Activated naive CD8-positive, alpha-beta T cell (primary cell): ENCODE results near the gene TMEM231.

Source experiments
- H3K27ac Mint-ChIP-seq: one replicate; pipeline ENCODE4 v1.8.0; 2021; ENCODE audit warnings: mixed read lengths
- H3K27me3 Mint-ChIP-seq: one replicate; pipeline ENCODE4 v1.8.0; 2021; ENCODE audit warnings: mixed read lengths
- H3K36me3 Mint-ChIP-seq: one replicate; pipeline ENCODE4 v1.8.0; 2021; ENCODE audit warnings: mixed read lengths
- H3K4me1 Mint-ChIP-seq: one replicate; pipeline ENCODE4 v1.8.0; 2021; ENCODE audit warnings: low read depth, mixed read lengths
- H3K4me3 Mint-ChIP-seq: one replicate; pipeline ENCODE4 v1.8.0; 2021; ENCODE audit warnings: mild to moderate bottlenecking, mixed read lengths
- H3K9me3 Mint-ChIP-seq: one replicate; pipeline ENCODE4 v1.8.0; 2021; ENCODE audit warnings: low read depth, mixed read lengths

Gene TMEM231

DNA sequence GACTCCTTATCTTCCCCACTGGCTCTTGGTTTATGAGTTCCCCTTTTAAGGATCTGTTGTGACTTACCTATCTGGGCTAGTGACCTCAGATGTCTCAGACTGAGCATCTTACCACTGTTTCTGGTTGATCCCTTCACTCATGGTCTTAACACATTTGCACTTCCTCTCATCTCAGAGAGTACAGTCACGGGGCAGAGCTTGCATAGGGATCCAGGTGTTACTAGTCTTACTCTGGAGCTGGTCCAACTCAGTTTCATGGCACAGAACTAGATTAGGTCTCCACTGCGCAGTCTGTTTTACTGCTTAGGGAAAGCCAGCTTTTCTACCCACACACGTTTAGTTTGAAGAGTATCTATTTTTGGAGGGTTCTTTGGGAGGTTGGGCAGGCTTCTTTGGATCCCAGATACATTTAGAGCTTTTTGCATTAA is 20.3 kb upstream of the TMEM231 start:
- no peak overlapping the region for H3K27ac Mint-ChIP-seq
- H3K9me3 Mint-ChIP-seq: no peaks in the 10 kb centered on the region
- no peak overlapping the region for H3K4me3 Mint-ChIP-seq
- H3K36me3 Mint-ChIP-seq: no peaks in the 10 kb centered on the region
- peaks cover 27% of the 10 kb centered on the region for H3K4me1 Mint-ChIP-seq
- H3K27me3 Mint-ChIP-seq: no peaks in the 10 kb centered on the region

DNA sequence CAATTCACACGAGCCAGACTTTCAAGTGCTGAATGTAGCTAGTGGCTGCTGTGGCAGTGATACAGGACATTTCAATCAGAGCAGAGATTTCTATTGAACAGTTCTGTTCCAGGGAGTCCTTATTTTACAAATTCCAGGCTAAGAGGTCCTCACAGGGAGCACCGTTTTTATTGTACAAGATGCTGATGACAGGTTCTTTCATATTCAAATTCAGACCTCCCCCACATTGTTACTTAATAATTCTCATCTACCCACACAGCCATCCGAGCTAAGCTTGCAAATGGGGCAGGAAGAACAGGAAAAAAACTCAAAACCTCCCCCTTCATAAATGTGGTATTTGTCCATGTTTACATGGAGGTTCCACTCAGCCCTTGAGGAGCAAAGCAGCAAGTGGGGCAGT is 19.9 kb upstream of the TMEM231 start:
- no peaks in the 10 kb centered on the region for H3K36me3 Mint-ChIP-seq
- peaks cover 30% of the 10 kb centered on the region for H3K4me1 Mint-ChIP-seq
- no peaks in the 10 kb centered on the region for H3K9me3 Mint-ChIP-seq
- H3K4me3 Mint-ChIP-seq: no peak overlapping the region
- no peaks in the 10 kb centered on the region for H3K27me3 Mint-ChIP-seq
- peak overlapping the region; percentile 16 for H3K27ac Mint-ChIP-seq

DNA sequence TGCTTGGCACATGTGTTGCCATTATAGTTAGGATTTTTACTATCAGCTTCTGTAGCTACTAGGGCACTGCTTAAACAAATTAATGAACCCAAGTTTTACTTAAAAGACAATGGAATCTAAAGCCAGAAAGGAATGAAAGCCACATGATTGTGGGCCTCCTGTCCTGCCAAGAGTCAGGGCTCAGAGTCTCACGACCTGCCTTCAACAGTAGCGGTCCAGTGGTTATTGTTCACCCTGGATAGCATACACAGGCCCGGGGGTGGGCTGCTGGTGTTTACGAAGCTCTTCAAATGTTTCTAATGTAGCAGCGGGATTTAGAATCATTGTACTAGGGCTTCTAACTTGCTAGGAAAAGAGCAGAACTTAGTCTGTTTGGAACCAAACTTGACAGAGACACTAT is 17.9 kb upstream of the TMEM231 start:
- Mint-ChIP-seq H3K27ac (no peak overlapping the region), H3K27me3 (no peaks in the 10 kb centered on the region), H3K4me1 (peaks cover 38% of the 10 kb centered on the region), H3K4me3 (no peak overlapping the region), H3K36me3 (no peaks in the 10 kb centered on the region), H3K9me3 (no peaks in the 10 kb centered on the region)

DNA sequence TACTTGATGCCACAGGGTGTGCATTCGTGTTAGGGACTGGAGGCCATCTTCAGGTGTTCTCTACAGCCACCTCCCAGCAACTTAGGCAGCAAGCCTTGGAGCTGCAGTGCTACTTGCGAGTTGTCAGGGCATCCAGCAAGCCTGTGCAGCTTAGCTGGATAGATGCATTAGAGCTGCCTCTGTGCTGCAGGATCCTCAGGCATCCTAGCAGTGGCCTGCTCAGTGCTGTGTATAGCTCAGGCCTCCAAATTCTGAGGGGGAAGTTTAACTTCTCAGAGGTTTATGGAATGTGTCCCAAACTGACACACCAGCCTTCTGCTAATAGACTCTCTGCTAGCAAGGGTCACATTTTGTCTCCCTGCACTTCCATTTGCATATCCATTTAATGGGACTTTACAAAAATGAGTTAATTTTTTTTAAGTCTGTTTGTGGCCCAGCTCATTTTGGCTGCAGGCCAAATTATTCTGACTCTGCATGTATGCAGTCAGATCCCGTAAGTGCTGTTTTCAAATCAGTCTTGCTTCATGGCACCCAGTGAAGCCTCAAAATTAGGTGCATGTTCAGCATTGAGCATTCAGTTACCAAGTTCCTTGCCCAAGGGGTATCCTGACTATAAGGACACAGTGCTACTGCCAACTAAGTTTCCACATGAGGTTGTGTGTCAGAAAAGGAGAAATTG is 17.0 kb upstream of the TMEM231 start:
- H3K36me3 Mint-ChIP-seq: no peaks in the 10 kb centered on the region
- H3K27me3 Mint-ChIP-seq: no peaks in the 10 kb centered on the region
- no peak overlapping the region for H3K4me3 Mint-ChIP-seq
- H3K9me3 Mint-ChIP-seq: no peaks in the 10 kb centered on the region
- H3K27ac Mint-ChIP-seq: peak overlapping the region; percentile 61
- peaks cover 38% of the 10 kb centered on the region for H3K4me1 Mint-ChIP-seq

DNA sequence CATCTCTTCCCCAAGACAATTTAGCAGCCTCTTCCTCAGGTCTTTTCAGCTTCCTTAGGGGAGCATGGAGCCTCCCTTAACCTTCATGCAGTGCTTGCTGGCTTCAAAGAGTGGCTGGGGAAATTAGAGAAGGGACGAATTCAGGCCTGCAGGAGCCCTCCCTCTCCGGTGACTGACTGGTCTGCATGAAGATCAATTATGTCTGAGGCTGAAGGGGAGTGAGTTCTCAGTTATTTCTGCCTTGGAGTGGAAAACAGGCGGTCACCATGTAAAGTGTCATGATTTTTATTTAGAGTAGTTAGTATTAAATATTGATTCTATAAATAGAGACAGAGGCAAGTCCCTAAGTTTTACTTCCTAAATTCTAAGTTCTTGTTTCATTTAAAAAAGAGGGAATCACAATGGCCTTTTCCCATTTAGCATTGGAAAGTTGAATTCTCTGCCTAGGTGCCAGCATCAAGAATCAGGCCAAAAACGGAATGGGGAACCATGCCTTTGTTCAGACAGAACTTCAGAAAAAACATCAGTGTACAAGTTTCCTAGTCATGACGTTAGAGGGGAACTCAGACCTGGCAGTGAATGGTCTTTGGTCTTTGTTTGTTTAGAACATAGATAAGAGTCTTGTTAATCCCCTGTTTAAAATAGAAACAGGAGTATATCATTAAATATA is 14.5 kb upstream of the TMEM231 start:
- Mint-ChIP-seq H3K27me3 (no peaks in the 10 kb centered on the region), H3K36me3 (no peaks in the 10 kb centered on the region), H3K4me3 (no peak overlapping the region), H3K4me1 (peaks cover 44% of the 10 kb centered on the region), H3K9me3 (no peaks in the 10 kb centered on the region), H3K27ac (no peak overlapping the region)

DNA sequence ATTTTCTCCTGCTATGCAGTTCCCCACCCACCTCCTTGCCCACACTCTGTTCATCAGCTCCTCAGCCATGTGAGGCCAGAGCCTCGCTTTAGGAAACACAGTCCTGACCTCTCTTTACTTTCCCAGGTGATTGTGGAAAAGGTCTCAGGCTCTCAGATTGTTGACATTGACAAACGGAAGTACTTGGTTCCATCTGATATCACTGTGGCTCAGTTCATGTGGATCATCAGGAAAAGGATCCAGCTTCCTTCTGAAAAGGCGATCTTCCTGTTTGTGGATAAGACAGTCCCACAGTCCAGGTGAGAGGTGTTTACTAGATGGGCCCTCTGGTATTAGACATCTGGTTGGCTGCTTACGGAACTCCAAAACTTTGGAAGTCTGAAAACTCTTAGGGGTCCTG is 11.9 kb upstream of the TMEM231 start:
- Mint-ChIP-seq H3K27ac (no peak overlapping the region), H3K36me3 (no peaks in the 10 kb centered on the region), H3K27me3 (no peaks in the 10 kb centered on the region), H3K4me3 (peak overlapping the region; percentile 96), H3K9me3 (no peaks in the 10 kb centered on the region), H3K4me1 (peaks cover 40% of the 10 kb centered on the region)

DNA sequence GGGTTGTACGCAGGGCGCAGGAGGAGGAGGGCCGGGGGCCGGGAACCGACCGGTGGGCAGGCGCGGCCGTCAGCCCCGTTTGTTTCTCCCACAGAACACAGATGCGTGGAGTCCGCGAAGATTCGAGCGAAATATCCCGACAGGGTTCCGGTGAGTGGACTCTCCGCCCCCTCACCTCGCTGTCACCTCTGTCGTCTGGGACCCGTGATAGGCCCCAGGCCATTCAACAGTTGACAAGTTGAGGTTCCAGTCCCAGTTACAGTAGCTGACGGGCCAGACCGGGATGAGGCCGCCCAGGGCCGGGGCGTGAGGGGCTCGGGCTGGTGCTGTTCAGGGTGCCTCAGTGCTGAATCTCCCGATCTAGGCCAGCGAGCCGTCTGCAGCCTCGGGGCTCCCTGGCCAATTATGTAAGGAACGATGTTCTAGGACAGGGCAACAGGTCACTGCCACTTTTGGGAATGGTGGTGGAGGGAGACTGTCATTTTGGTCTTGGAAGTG is 10.8 kb upstream of the TMEM231 start:
- Mint-ChIP-seq H3K4me1 (peaks cover 40% of the 10 kb centered on the region), H3K27ac (peak overlapping the region; percentile 66), H3K27me3 (peaks cover 2% of the 10 kb centered on the region), H3K9me3 (no peaks in the 10 kb centered on the region), H3K4me3 (peak overlapping the region; percentile 96), H3K36me3 (no peaks in the 10 kb centered on the region)

DNA sequence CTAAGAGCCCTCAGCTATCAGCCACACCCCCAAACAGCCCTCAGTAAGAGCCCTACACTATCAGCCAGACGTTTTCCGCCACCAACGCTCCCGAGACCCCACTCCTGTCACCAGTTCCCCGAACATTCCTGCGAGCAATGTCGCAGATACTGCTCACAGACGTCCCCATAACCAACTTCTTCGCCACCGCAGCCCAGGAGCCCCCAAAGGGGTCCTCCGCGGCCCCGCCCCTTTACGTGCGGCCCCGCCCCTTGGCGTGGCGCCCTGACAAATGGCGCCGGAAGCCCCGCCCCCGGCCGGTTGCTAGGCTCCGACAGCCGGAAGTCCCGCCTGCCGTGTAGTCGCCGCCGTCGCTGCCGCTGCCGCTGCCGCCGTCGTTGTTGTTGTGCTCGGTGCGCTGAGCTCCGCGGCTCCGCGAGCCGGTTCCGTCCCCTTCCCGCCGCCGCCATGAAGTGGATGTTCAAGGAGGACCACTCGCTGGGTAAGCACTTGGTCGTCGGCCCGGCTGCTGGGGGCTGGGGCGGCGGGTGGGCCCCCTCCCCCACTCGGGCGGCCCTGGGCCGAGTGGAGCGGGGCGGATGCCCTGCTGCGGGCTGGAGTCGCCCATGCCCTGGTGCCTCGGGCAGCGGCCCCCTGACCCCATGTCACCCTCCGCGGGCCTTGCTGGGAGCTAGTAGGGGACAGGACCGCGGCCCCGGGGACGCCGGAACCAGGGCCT is 10.1 kb upstream of the TMEM231 start, which contains the start of gene GABARAPL2:
TSS of gene GABARAPL2 (plus strand) at position 340 of the 718 bp plus-strand sequence. CDS start at position 448, 108 bp downstream.
- H3K9me3 Mint-ChIP-seq: no peaks in the 10 kb centered on the region
- peak within 1 kb of the TSS; percentile 95 for H3K27ac Mint-ChIP-seq
- peaks cover 2% of the 10 kb centered on the region for H3K27me3 Mint-ChIP-seq
- H3K36me3 Mint-ChIP-seq: no peaks in the 10 kb centered on the region
- H3K4me3 Mint-ChIP-seq: peak within 1 kb of the TSS; percentile 96
- peaks cover 38% of the 10 kb centered on the region for H3K4me1 Mint-ChIP-seq

DNA sequence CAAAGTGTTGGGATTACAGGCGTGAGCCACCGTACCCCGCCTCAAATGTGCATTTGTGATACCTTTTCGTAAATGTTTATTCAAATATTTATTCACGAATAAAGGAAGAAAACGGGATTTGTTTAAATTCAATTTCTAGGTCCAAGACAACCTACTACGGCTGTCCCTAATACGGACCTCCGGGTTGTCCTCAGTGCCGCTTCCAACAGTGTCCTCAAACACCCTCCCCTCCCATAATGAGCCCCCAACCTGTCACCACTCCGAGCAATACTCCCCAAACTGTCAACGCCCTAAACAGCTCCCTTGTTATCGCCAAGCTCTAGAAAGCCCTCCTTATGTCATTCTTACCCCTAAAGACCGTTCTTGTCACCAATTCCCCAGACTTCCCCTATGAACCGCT is 9.6 kb upstream of the TMEM231 start:
- Mint-ChIP-seq H3K36me3 (no peaks in the 10 kb centered on the region), H3K27ac (peak overlapping the region; percentile 95), H3K9me3 (no peaks in the 10 kb centered on the region), H3K4me1 (peaks cover 37% of the 10 kb centered on the region), H3K27me3 (peaks cover 2% of the 10 kb centered on the region), H3K4me3 (peak overlapping the region; percentile 96)

DNA sequence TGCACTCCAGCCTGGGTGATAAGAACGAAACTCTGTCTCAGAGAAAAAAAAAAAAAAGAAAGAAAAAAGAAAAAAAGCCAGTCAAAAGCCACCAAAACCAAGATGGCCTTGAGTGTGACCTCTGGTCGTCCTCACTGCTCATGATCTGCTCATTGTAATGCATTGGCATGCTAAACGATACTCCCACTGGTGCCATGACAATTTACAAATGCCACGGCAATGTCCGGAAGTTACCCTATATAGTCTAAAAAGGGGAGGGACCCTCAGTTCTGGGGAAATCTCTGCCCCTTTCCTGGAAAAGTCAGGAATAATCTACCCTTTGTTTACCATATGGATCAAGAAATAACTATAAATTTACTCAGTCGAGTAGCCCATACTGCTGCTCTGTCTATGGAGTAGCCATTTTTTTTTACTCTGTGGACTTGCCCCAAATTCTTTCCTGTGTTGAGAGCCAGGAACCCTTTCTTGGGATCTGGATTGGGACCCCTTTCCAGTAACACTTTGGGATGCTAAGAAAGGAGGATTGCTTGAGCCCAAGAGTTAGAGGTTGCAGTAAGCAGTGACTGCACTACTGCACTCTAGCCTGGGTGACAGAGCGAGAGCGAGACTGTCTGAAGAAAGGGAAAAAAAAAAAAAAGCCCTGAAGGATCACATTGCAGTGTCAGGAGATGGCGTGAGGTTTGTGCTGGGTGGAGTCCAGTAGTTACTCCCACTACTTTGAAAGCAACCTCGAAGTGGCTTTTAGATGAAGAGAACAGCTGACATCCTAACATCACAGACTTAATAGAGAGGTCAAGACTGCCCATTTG is 3.7 kb upstream of the TMEM231 start:
- H3K27ac Mint-ChIP-seq: no peak overlapping the region
- H3K27me3 Mint-ChIP-seq: peaks cover 2% of the 10 kb centered on the region
- peaks cover 10% of the 10 kb centered on the region for H3K4me1 Mint-ChIP-seq
- H3K36me3 Mint-ChIP-seq: no peaks in the 10 kb centered on the region
- no peak overlapping the region for H3K4me3 Mint-ChIP-seq
- H3K9me3 Mint-ChIP-seq: no peaks in the 10 kb centered on the region

DNA sequence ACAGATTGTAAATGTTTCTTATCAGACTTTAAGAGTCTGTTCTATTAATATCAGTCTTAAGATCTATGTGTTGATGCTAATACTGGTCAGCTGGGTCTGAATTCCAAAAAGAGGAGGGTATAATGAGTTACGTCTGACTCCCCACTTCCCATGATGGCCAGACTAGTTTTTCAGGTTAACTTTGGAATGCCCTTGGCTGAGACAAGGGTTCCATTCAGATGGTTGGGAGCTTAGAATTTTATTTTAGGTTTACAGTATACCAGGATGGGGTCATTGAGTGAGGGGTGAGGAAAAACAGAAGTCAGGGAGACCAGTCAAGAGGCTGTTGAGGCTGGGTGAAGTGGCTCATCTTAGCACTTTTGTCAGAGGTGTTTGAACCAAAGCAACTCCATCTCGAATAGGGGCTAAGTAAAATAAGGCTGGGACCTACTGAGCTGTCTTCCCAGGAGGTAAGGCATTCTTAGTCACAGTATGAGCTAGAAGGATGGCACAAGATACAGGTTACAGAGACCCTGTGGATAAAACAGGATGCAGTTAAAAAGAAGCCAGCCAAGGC is 2.9 kb upstream of the TMEM231 start:
- Mint-ChIP-seq H3K36me3 (no peaks in the 10 kb centered on the region), H3K27ac (no peak overlapping the region), H3K9me3 (no peaks in the 10 kb centered on the region), H3K4me1 (peaks cover 8% of the 10 kb centered on the region), H3K4me3 (no peak overlapping the region), H3K27me3 (peaks cover 4% of the 10 kb centered on the region)

DNA sequence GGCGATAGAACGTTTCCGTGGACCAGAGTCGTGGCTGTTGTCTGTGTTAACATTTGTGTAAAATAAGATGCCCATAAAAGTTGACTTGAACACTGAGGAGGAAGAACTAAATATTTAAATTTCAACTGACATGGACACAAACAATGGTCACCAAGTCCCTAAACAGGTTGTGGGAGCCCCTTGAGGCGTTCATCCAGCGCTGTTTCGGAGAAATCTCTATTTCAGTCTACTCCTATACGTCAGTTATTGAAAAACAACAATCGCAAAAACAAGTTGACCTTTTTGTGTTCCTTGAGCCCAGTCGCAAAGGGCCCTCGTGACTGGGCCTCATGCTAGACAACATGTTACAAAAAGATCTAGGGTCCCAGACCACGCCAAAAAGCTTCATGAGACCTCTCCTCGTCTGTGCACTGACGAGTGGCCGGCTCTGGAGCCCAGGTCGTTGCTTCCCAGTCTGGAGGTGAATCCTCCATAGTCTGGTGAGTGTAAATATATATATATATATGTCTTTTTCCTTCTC is 439 bp upstream of the TMEM231 start:
- no peaks in the 10 kb centered on the region for H3K9me3 Mint-ChIP-seq
- peaks cover 11% of the 10 kb centered on the region for H3K27me3 Mint-ChIP-seq
- H3K27ac Mint-ChIP-seq: peak overlapping the region; percentile 76
- no peaks in the 10 kb centered on the region for H3K36me3 Mint-ChIP-seq
- H3K4me3 Mint-ChIP-seq: peak overlapping the region; percentile 93
- H3K4me1 Mint-ChIP-seq: peaks cover 8% of the 10 kb centered on the region

DNA sequence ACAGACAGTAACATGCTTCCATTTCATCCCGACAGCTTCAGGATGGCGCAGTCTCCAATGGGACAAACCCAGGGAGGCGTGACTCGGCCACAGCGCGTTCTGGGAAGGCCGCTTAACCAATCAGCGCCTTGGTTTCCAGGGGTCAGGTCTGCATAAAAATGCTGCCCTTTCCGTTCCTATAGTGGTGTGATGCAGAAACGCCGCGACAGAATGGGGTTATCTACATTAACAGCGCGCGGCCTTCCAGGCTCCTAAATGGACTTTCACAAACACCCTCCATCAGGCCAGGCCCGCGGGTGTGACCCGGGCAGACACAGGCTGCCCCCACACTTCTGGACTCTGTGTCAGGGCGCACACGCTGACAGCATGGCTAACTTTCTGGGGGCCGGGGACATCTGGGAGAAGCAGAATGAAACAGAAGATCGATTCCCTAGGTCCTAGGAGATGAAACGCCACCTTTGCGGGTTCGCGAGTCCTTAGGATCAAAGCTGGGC is 792 bp downstream of the TMEM231 start:
- H3K4me1 Mint-ChIP-seq: peaks cover 8% of the 10 kb centered on the region
- H3K9me3 Mint-ChIP-seq: no peaks in the 10 kb centered on the region
- peaks cover 11% of the 10 kb centered on the region for H3K27me3 Mint-ChIP-seq
- peak overlapping the region; percentile 93 for H3K4me3 Mint-ChIP-seq
- no peaks in the 10 kb centered on the region for H3K36me3 Mint-ChIP-seq
- peak overlapping the region; percentile 70 for H3K27ac Mint-ChIP-seq

DNA sequence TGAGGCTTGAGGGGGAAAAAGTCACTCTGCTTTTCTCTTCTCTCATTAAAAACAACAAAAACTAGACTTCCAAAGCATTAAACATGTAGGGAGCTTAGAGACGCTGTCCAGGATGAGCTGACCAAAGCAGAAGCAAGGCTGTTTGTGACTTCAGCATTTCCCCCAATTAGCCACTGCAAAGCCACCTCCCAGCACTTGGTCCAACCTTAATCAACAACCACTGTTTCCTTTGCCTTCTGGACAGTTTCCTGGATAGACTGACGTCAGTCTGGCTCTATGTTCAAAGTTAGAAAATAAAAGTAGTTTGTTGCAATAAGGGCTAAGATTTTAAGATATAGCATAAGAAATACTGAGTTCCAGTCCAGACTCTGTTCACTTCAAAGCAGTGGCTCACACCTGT is 3.1 kb downstream of the TMEM231 start:
- Mint-ChIP-seq H3K9me3 (no peaks in the 10 kb centered on the region), H3K27ac (no peak overlapping the region), H3K36me3 (peaks cover 2% of the 10 kb centered on the region), H3K4me1 (peaks cover 8% of the 10 kb centered on the region), H3K27me3 (peaks cover 11% of the 10 kb centered on the region), H3K4me3 (no peak overlapping the region)
